ENCODE measurements around the gene ZCCHC3. TPM values are rescaled to one million over a fixed set of nuclear protein-coding genes. Genes with fewer than 3 reads are reported as not detected.
"Not testable (repeated sequence)": the region's sequence is repeated elsewhere in the genome, so short reads cannot be mapped to it uniquely, and the experiment has no call there.

The ZCCHC3 gene
- total and polyA plus RNA-seq, 2 donors (not counting 3 experiments of a cell fraction or from before 2014, with no cell fraction given) = 14.8 to 22.0 TPM

DNA sequence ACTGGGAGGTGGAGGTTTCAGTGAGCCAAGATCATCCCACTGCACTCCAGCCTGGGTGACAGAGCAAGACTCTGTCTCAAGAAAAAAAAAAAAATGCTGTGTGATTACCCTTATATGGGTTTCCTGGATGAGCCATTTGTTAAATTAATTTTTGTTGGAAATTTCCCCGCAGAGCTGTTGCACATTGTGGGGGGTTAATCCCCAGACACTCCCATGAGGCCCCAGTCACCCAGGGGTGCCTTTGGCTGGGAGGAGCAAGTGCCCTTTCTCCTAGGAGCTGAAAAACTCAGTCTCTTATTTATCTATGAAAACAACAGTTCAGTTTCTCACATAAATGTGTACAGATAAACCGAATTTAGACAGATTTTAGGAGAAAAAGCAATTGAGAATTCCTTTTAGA, 44.6 kb upstream of the ZCCHC3 start:
- ChIA-PET POLR2A (no interaction called here), CTCF (no interaction called here)
- BruUV-seq (replicated peaks) = no TSS peak
- no peak for TF ChIP-seq POLR2A (IDR thresholded peaks at IDR 0.05; ENCODE audit: low read depth, low read length)
- TF ChIP-seq, protein P1, sequence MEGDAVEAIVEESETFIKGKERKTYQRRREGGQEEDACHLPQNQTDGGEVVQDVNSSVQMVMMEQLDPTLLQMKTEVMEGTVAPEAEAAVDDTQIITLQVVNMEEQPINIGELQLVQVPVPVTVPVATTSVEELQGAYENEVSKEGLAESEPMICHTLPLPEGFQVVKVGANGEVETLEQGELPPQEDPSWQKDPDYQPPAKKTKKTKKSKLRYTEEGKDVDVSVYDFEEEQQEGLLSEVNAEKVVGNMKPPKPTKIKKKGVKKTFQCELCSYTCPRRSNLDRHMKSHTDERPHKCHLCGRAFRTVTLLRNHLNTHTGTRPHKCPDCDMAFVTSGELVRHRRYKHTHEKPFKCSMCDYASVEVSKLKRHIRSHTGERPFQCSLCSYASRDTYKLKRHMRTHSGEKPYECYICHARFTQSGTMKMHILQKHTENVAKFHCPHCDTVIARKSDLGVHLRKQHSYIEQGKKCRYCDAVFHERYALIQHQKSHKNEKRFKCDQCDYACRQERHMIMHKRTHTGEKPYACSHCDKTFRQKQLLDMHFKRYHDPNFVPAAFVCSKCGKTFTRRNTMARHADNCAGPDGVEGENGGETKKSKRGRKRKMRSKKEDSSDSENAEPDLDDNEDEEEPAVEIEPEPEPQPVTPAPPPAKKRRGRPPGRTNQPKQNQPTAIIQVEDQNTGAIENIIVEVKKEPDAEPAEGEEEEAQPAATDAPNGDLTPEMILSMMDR (IDR thresholded peaks at IDR 0.05; ENCODE audit: extremely low read depth in 1 of 2, insufficient read depth in 1 of 2, low read depth in 1 of 2, low read length in 2 of 2) = no peak
- TF ChIP-seq GATA2 (IDR thresholded peaks at IDR 0.05; ENCODE audit: insufficient read depth, insufficient read length, low read depth, low read length) = no peak
- no peak for TF ChIP-seq JUN (IDR thresholded peaks at IDR 0.05; ENCODE audit: borderline replicate concordance, insufficient read depth, insufficient read length, low read depth)
- Histone ChIP-seq H3K27ac (ENCODE audit: insufficient read depth, low read depth, low read length) (no peak overlapping the region), H3K36me3 (ENCODE audit: control insufficient read depth in 2 of 2, extremely low read depth in 1 of 2, insufficient read depth in 2 of 2, low read length in 2 of 2) (no peaks in the 10 kb centered on the region), H3K4me3 (replicated peaks in 1 of 3; ENCODE audit: insufficient read depth in 1 of 3, low read depth in 1 of 3, low read length in 3 of 3) (no peak overlapping the region), H3K27me3 (ENCODE audit: control insufficient read depth in 2 of 2, insufficient read depth in 2 of 2, low read length in 2 of 2) (peaks cover 5 to 18% of the 10 kb centered on the region in 2 experiments), H3K79me2 (ENCODE audit: control insufficient read depth, insufficient read depth, low read length) (no peaks in the 10 kb centered on the region), H3K4me1 (ENCODE audit: control insufficient read depth, extremely low read depth, insufficient read depth, low read length) (no peaks in the 10 kb centered on the region), H3K4me2 (ENCODE audit: insufficient read depth, low read length) (no peak overlapping the region), H2AFZ (ENCODE audit: low read depth, low read length) (no peak overlapping the region), H4K20me1 (replicated peaks; ENCODE audit: control insufficient read depth, extremely low read depth, insufficient read depth, low read length) (no peaks in the 10 kb centered on the region), H3K9ac (replicated peaks; ENCODE audit: extremely low read depth, insufficient read depth, low read length) (no peak overlapping the region), H3K9me3 (replicated peaks; ENCODE audit: control insufficient read depth, insufficient read depth, low read length) (no peaks in the 10 kb centered on the region), H3K9me1 (replicated peaks; ENCODE audit: control insufficient read depth, extremely low read depth, insufficient read depth, low read length) (no peaks in the 10 kb centered on the region)
- dilution Hi-C loops (cut with MboI; ENCODE audit: extremely low pct_ligation_motif_present, low sequenced_read_pairs) = no loop called here
- no peak for DNase-seq (ENCODE audit: low read depth, low spot score)
- FAIRE-seq = no peak
- intact Hi-C loops (cut with micrococcal nuclease) = no loop called here

- CTCF ChIA-PET; FAIRE-seq; H3K36me3 ChIP-seq (ENCODE audit: control insufficient read depth in 2 of 2, extremely low read depth in 1 of 2, insufficient read depth in 2 of 2, low read length in 2 of 2); POLR2A ChIA-PET; BruUV-seq (replicated peaks); intact Hi-C loops (cut with micrococcal nuclease); H3K9me3 ChIP-seq (replicated peaks; ENCODE audit: control insufficient read depth, insufficient read depth, low read length); H3K9me1 ChIP-seq (replicated peaks; ENCODE audit: control insufficient read depth, extremely low read depth, insufficient read depth, low read length); H3K27ac ChIP-seq (ENCODE audit: insufficient read depth, low read depth, low read length); H4K20me1 ChIP-seq (replicated peaks; ENCODE audit: control insufficient read depth, extremely low read depth, insufficient read depth, low read length); dilution Hi-C loops (cut with MboI; ENCODE audit: extremely low pct_ligation_motif_present, low sequenced_read_pairs); DNase-seq (ENCODE audit: low read depth, low spot score); H3K9ac ChIP-seq (replicated peaks; ENCODE audit: extremely low read depth, insufficient read depth, low read length); H3K4me3 ChIP-seq (replicated peaks in 1 of 3; ENCODE audit: insufficient read depth in 1 of 3, low read depth in 1 of 3, low read length in 3 of 3); H3K4me1 ChIP-seq (ENCODE audit: control insufficient read depth, extremely low read depth, insufficient read depth, low read length); H2AFZ ChIP-seq (ENCODE audit: low read depth, low read length); H3K79me2 ChIP-seq (ENCODE audit: control insufficient read depth, insufficient read depth, low read length); H3K4me2 ChIP-seq (ENCODE audit: insufficient read depth, low read length): not testable (repeated sequence)
- peaks cover 10 to 24% of the 10 kb centered on the region in 2 experiments for H3K27me3 ChIP-seq (ENCODE audit: control insufficient read depth in 2 of 2, insufficient read depth in 2 of 2, low read length in 2 of 2)
Measured at GRCh38 chr20:253447-253846, 43.9 kb upstream of the ZCCHC3 start.

Measured in endothelial cell of umbilical vein (primary cell).